GM19351 (cell line): Measurements from ENCODE around the gene PIP4K2A.

ENCODE experiments used
- ATAC-seq: cut with Tn5 transposase; IDR thresholded peaks from one replicate; pipeline ENCODE4 v1.9.1; 2021; ENCODE audit warnings: mild to moderate bottlenecking, moderate library complexity; ENCODE audit not compliant: unreplicated experiment

The PIP4K2A gene

DNA sequence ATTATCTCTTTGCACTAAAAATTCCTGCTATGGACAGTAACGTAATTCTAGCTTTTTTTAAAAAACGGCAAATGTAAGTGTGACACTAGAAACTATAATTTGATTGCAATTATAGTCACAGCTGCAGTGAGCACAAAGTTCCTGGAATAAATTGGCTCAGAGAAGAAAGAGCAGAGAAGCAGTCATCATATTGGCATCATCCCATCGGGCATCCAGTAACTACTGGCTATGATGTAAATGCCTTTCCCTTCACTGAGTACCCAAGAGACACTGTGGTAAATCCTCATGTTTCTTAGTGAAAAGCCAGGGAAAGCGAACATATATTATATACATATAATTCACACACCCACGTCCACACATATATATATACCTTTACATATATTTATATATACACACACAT is 43.6 kb downstream of the PIP4K2A start:
- ATAC-seq = no peak

DNA sequence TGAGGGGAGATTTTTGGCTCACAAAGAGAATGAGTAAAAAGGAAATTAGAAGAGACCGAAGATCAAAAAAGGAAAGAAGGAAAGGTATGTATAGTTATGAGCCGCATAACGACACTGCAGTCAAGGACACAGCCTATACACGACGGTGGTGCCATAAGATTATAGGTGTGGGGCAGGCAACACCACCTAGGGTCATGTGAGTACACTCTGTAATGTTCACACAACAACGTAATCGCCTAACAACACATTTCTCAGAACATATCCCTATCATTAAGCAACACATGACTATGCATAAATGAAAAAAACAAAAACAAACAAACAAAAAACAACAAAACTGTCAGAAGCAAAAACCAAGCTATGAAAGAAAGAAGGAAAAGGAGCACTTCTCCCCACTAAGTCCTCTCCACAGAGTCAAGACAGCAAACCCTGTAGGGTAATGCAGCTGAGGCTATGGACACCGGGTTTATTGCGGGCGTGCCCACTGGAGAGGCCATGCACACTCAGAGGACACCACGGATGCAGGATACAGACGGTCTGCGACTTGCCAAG is 45.1 kb downstream of the PIP4K2A start:
- peak; percentile 53 for ATAC-seq

DNA sequence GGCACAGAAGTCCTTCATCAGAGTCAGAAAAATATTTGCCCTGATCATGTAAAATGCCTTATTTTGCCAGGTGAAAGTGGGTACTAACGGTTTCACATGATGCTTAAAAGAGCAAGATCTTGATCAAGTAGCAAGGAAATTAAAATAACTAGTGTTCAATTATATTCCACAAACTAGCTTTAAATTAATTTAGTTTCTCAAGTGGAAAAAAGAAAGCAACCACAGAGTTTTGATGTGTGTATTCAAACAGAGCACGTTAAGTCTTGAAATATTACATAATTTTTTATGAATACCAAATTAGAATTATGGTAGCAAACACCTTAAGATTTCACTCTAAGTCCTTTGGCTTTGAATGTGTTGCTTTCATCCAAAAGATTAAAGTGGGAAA is 47.3 kb downstream of the PIP4K2A start:
- no peak for ATAC-seq

DNA sequence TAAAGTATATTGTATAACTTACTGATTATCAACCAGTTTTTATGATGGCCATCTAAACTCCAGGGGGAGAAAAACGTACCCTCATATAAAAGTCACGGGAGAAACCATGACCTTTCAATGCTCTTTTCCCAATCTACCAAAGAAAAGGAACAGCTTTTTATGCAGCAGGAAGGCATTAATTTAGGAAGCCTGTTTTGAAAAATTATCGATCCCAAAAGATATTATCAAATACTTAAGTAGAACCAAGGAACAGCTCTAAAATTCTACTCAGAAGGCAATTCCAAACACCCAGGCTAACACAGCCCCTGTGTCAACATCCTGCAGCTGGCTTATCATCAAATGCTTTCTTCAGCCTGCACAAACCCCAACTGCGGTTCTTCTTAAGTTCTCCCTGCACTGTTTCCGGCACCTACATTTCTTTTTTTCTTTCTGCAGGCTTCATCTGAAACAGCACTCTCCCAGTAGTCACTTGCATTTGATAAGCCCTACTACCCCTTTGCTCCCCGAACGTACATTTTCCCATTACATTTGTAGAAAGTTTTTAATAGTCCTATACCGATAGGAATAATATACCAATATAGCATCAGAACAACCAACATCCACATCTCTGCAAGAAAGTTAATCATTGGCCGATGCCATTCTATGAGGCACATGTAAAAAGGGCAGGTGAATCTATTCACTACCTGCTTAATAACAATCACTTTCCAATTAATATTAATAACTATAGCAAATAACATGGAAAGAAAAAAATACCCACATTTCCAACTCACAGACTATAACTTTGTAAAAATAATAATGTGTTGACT is 47.9 kb downstream of the PIP4K2A start:
- peak; percentile 81 for ATAC-seq

DNA sequence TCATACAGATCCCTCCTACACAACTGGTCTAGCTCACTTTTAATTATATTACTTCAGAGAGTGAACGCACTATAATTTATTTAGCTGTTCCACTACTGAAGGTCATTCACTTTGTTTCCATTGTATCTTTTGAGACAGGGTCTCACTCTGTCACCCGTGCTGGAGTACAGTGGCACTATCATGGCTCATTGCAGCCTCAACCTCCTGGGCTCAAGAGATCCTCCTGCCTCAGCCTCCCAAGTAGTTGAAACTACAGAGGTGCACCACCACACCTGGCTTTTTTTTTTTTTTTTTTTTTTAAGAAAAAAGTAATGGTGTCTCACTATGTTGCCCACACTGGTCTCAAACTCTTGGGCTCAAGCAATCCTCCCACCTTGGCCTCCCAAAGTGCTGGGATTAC is 49.0 kb downstream of the PIP4K2A start:
- ATAC-seq = no peak

DNA sequence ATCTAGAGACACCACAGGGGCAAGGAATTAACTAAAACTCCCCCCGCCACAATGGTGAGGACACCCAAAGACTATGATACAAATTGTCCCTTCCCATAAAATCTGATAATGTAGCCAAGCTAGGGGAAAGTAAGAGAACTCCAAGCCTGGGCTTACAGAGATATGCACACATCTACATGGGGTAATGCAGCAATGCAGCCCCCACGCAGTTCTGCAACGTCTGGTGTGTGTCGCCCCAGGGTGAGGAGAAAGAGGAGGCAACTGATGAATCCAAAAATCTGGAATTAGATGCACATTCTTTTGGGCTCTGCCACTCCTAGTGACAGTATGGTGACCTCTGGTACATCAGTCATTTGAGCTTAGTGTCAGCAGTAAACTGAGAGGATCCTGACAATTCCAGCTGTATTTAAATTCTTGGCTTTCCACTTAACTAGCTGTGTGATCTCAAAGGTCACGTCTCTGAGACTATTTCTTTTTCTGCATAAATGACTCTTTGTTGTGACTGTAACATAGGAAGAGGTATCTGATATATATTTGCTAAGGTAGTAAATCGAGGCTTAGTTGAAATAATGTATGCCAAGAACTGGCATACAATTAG is 51.5 kb downstream of the PIP4K2A start:
- no peak for ATAC-seq

DNA sequence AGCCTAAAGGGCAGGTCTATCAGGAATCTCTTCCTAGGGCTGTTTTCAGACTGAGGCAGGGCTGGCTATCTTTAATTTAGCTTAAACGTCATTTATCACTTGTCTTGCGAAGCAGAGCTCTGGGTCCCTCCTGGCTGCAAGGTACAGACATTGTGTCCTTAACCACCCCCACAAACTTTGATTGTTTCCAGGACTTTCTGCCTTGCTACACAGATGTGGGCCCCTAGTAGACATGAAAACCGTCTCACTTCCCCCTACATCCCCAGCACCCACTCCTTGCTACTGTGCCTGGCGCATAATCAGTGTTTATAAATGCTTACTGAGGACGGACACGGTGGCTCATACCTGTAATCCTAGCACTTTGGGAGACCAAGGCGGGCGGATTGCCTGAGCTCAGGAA is 54.5 kb downstream of the PIP4K2A start:
- no peak for ATAC-seq

DNA sequence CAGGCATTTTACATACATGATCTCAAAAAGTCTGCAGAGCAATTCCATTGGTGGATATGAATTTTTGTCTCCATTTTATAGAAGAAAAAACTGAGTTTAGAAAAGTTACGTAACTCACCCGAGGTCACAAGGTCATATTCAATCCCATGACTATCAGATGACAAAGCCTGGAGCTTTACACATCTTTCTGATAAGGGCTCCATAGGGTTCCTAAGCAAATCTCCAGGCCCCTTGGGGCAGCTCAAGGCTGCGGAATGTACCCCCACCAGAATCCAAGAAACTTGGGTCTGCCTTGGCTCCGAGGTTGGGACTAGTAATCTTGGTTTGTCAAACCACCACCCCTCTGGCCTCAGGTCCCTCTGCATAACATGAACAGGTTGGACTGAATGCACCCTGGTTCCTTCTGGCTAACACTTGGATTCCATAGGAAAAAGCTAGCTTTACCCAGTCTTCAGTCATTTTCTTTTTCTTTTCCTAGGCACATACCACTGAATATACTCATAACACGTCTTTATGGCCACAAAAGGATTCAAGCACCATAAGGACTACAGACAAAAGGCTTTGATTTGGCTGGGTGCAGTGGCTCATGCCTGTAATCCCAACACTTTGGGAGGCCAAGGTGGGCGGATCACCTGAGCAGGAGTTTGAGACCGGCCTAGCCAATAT is 55.5 kb downstream of the PIP4K2A start:
- no peak for ATAC-seq

DNA sequence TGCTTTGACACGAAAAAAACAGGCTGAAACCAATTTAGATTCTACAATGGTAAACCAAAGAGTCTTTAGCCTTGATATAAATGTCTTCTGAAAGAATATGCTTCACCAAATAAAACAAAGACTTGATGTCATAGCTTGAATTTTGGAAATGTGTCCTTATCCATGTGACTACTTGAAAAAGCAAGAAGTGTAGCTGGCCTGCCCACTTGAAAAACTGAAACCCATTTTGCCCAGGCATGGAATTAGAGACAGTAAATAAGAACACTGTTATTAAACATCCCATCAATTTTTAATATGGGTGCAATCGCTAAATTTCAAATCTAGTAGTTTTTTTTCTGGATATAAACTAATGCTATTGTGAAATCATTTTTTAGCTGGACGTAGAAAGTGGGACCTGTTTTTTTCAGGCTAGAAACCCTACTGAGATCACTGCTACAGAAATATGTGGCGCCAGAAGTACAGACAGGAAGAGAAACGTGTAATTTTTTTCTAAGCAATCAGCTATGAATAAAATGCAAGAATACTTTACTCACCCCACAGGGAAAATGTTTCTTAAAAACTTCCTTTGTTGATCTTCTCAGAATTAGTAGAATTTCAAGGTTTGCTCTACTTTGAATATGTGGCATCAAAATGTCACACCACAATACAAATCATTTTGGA is 56.7 kb downstream of the PIP4K2A start:
- no peak for ATAC-seq

DNA sequence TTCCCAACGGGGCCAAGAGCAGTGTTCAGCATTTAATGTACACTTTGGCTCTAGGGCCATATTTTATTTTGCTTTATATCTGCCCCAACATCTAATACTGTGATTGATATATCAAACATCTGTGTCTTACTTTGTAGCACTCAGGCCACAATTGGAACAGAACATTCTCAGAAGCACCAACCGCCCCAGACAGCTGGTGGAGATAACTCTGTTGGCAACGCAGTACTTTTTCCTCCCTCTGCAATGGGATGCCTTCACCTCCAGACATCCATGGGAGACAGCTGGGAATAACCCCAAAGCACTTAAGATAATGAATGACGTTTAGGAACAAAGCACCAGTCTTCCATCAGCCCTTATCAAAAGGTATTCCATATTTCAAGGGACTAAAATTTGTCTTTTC is 57.4 kb downstream of the PIP4K2A start:
- ATAC-seq = no peak

DNA sequence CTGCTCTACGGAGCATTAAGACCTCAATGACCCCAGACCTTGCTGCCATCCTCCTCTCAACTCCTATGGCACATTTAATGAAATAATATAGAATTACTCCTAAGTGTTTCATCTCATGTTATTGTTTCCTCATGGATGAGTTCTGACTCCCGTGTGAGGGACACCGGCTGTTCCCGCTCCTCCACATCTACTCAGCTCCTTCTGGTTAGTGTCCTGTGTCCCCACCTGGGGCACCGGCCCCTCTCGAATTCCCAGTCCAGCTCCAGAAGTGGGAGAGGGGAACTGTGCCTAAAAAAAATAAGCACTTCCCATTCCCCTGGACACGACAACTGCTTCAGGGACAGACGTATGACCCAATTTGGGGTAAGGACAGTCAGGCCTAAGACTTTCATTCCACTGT is 58.3 kb downstream of the PIP4K2A start:
- no peak for ATAC-seq

DNA sequence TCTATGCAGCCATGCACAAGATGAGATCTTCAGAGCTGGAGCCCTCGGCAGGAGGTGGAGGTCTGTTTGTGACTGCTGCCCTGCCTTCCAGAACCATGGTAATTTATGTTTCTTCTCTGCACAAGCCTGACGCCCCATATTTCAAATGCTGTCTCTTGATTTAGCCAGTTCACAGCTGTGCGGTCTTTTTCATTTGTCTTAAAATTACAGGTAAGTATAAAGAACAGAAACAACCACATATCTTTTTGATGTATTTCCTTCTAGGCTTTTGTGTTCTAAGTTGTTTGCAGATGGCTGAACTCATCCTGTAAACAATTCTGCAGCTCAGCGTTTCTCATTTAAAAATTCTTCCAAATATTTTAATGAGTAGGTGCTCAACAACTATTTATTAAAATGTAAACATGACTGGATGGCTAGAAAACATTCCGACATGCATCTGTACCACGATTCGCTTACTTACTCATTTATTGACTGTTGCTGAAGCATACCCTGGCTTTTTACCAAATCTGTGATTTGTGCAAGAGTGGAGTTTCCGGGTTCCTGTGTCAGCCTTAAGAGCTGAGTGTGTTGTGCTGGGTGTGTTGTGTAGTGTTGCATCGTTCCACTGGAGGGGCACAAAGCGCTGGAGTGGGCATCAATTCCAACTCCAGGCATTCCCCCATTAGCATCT is 58.9 kb downstream of the PIP4K2A start:
- ATAC-seq = peak; percentile 55

DNA sequence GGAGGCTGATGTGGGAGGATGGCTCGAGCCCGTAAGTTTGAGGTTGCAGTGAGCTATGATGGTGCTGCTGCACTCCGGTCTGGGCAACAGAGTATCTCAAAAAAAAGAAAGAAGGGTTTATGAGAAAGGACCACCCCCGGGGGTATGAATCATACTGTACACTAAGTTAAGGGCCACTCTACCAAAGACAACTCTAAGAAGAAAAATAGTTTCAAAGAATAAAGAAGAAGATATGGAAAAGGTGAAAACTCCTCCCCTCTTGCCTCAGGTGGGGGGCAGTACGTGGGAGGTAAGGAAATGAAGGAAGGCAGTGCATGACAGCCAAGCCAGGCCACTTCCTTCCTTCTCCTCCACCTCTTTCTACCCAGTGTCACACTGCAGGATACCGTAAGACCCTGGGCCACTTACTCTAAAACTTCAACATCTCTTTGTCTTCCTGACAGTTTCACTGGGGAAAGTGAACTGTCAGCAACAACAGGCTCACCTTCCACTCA is 61.3 kb downstream of the PIP4K2A start:
- ATAC-seq = no peak

DNA sequence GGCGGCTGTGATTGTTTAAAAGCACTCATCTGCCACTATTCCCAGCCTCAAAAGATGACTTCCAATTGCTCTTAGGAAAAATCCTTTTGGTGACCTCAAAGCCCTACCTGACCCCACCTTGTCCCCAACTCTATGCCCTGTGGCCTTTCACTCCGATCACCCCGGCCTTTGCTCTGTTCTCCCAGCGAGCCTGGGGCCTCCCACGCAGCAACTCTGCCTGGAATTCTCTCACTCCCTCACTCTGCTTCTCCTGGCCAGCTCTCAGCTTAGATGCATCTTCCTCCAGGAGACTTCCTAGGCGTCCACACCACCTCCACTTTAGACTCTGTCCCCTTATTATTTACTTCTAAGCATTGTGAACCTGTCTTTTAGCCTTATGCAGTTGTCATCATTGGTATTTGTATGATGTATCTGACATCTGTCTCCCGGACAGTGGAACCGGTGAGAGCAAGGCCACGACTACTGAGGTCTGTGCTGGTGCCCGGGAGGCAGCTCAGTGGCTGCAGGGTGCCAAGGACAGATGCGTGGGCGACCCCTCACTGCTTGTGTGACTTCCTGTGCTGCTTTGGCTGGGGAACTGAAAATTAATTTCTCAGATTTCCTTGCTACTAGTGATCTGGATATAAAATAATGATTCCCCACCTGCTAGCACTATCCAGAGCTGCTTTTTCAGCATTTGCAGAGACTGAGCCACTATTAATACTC is 63.0 kb downstream of the PIP4K2A start:
- ATAC-seq = peak; percentile 41

DNA sequence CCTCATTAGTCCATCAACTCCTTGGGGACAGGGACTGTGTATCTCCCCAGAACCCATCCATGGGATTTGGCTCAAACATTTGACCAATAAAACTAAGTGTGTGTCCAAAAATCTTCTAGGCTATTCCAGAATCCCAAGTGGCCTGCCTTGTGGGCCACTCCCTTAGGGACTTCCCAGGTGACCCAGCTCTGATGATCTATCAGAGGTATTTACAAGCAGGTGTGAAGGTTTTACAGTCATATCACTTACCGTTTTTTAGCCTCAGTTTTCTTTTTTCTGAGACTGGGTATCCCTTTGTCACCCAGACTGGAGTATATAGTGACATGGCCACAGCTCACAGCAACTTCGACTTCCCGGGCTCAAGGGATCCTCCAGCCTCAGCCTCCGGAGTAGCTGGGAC is 64.4 kb downstream of the PIP4K2A start:
- no peak for ATAC-seq

DNA sequence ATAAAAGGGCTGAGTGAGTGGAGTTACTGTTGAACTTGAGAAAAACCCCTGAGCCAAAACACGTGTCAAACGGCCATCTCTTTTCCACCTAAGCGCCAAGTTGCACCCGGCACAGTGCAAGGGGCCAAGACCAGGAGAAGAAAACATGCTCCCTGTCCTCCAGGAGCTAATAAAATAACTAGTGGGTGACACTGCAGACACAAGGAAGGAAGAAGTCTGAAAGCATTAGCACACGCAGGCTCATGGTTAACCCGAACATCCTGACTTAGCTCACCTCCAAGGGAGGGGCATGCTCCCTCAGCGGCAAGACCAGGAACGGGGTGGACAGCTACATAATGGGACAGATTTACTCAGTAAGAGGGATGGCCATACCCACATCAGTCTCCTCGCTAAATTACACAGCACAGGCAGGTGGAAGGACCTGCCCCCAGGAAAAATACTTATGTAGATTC is 65.0 kb downstream of the PIP4K2A start:
- no peak for ATAC-seq

DNA sequence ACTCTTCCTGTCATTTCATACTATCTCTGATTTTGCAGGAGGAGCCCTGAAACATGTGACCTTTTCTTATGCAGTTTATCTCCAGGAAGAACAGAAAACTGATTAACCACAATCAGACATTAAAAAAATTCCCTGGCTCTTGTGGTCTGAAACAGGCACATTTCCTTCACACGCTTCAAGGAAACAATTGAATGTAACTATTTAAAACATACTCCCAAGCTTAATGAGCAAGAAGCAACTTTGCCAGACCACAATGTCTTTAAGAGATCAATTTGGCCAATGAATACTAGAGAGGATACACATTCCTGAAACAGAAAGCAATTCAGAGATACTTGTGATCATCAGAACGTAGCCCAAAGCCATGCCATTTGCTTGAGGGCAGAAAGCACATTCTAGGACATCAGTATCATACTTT is 65.8 kb downstream of the PIP4K2A start:
- ATAC-seq = peak; percentile 31

DNA sequence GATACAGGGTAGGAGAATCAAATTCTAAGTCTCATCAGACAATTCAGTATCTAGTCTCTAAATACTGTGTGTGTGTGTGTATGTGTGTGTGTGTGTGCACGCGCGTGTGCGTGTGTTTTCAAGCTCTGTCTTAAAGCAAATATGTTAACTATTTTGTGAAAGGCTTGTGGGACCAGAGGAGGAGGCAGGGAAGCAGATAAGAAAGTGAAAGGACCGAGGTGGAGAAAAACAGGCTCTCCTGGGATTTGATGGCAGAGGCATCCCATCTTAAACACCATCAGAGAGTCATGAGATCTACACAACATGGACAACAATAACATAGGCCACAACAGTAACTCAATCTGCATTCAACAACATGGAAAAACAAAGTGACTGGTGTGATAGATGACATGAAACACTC is 67.1 kb downstream of the PIP4K2A start:
- ATAC-seq = no peak

DNA sequence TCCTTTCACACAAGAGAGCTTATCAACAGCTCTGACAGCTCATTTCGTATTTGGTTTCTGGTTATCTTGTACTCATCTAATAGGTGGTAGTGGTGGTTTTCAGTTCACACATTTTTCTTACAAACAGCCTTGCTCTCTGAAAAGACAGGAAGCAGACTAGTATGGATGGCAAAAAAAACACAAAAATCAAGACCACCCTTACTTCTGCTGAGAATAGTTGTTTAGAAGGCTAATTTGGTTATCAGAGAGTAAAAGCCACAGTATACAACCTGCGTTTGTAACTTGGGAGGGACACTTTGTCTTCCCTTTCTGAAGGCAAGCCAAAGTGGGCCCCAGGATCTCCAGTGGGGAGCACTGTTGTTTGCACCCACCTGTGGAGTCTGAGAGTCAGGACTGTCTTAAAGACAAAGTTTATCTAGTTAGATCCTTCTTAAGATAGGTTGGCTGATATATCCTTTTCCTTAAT is 68.0 kb downstream of the PIP4K2A start:
- ATAC-seq = peak; percentile 75

DNA sequence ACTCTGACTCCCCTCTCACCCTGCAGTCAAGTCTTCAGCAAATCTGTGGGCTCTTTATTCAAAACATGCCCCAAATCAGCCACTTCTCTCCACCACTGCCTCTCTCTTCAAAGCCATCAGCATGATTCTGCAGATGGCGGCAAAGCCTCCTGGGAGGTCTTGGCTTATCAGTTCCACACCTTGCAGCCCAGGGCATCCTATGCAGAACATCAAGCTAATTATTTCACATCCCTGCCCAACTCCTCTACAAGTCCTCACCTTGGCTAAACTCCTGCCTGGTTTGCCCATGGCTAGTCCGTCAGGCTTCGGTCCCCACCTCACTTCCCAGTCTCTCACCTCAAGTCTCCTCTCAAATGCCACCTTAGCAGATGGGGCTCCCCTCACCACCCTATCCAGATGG is 70.2 kb downstream of the PIP4K2A start:
- ATAC-seq = no peak
